B cell (primary cell): ENCODE data around the gene TUBA3D. TPM values are rescaled to one million over a fixed set of nuclear protein-coding genes. Genes with fewer than 3 reads are reported as not detected.
"Not testable (repeated sequence)": the region's sequence is repeated elsewhere in the genome, so short reads cannot be mapped to it uniquely, and the experiment has no call there.

Source experiments
- ATAC-seq: fragments of 200-7000 bp; cut with Tn5 transposase; one replicate; pipeline ENCODE4 v1.10.0; 2021; ENCODE audit warnings: low read depth, mild to moderate bottlenecking, moderate number of reproducible peaks, moderate library complexity
- CTCF ChIA-PET: fragments of 350-600 bp; sonication (Branson Sonifier 250); formaldehyde crosslinking; loops from one replicate; lab custom pipeline; 2021; ENCODE audit warnings: antibody characterized with exemption, inconsistent platforms; lab: Charles Lee
- POLR2A ChIA-PET: fragments of 350-600 bp; sonication (Branson Sonifier 250); formaldehyde crosslinking; loops from one replicate; lab custom pipeline; 2021; ENCODE audit warnings: antibody characterized with exemption; lab: Charles Lee
- DNase-seq: peaks from one replicate; pipeline ENCODE4 v3.0.0; 2013
- H2AFZ ChIP-seq: 2 replicates; pipeline ENCODE4 v1.6.1; 2012; ENCODE audit warnings: mild to moderate bottlenecking, low read depth, low read length; ENCODE audit not compliant: insufficient read depth, poor library complexity, severe bottlenecking
- H3K27ac ChIP-seq, 2 donors: 1 replicate in 1 of 2; 2 replicates in 1 of 2; pipeline ENCODE4 v1.5.1; 2012 to 2013; ENCODE audit warnings: low read length in 2 of 2, mild to moderate bottlenecking in 2 of 2, moderate library complexity in 1 of 2
- H3K27me3 ChIP-seq, 4 experiments: fragments of 200-600 bp in 1 of 4; sonication (generic) in 1 of 4; replicated peaks in 1 of 4; 1 replicate in 2 of 4; 2 replicates in 2 of 4; pipeline versions ENCODE4 v1.6.1 to v1.7.0; 2013 to 2016; ENCODE audit warnings: low read length in 3 of 4, mild to moderate bottlenecking in 2 of 4, mixed read lengths in 1 of 4, moderate library complexity in 1 of 4; ENCODE audit not compliant: insufficient read depth in 4 of 4, control insufficient read depth in 3 of 4; ENCODE audit errors: control extremely low read depth in 1 of 4
- H3K36me3 ChIP-seq, 2 experiments: replicated peaks in 1 of 2; 1 replicate in 1 of 2; 2 replicates in 1 of 2; pipeline versions ENCODE4 v1.6.1 to v1.7.1; 2013; ENCODE audit warnings: low read length in 1 of 2; ENCODE audit not compliant: insufficient read depth in 2 of 2, control insufficient read depth in 1 of 2; ENCODE audit errors: control extremely low read depth in 1 of 2, extremely low read depth in 1 of 2
- H3K4me1 ChIP-seq, 2 donors: fragments of 200-600 bp in 1 of 2; sonication (generic) in 1 of 2; 1 replicate in 1 of 2; 2 replicates in 1 of 2; pipeline versions ENCODE4 v1.5.1 to v1.6.1; 2013 to 2017; ENCODE audit warnings: low read length in 2 of 2; ENCODE audit not compliant: control insufficient read depth in 2 of 2, insufficient read depth in 2 of 2
- H3K4me2 ChIP-seq: replicated peaks from 2 replicates; pipeline ENCODE3; 2012; ENCODE audit warnings: mild to moderate bottlenecking, low read depth, low read length; ENCODE audit not compliant: poor library complexity, severe bottlenecking
- H3K4me3 ChIP-seq, 5 experiments: fragments of 200-600 bp in 1 of 5; sonication (generic) in 1 of 5; 1 replicate in 3 of 5; 2 replicates in 2 of 5; pipeline versions ENCODE4 v1.5.1 to v1.7.0; 2011 to 2016; ENCODE audit warnings: low read length in 4 of 5, mild to moderate bottlenecking in 4 of 5, low read depth in 2 of 5, control low read depth in 1 of 5, moderate library complexity in 1 of 5; ENCODE audit not compliant: insufficient read depth in 1 of 5; ENCODE audit errors: control extremely low read depth in 1 of 5, extremely low read depth in 1 of 5
- H3K79me2 ChIP-seq: fragments of 200-600 bp; sonication (generic); one replicate; pipeline ENCODE4 v1.6.0; 2016; ENCODE audit warnings: low read length; ENCODE audit not compliant: control insufficient read depth, insufficient read depth
- H3K9ac ChIP-seq: fragments of 200-600 bp; sonication (generic); 2 replicates; pipeline ENCODE4 v1.6.1; 2017; ENCODE audit warnings: mild to moderate bottlenecking, low read length, moderate library complexity
- H3K9me3 ChIP-seq, 3 donors: one replicate each; pipeline versions ENCODE4 v1.6.1 to v1.7.1; 2013; ENCODE audit warnings: low read length in 2 of 3; ENCODE audit not compliant: control insufficient read depth in 2 of 3, insufficient read depth in 1 of 3; ENCODE audit errors: control extremely low read depth in 1 of 3
- H4K20me1 ChIP-seq: 2 replicates; pipeline ENCODE4 v1.6.0; 2012; ENCODE audit warnings: mild to moderate bottlenecking, low read length; ENCODE audit not compliant: insufficient read depth, control insufficient read depth, poor library complexity, severe bottlenecking
- H3K27ac Mint-ChIP-seq: one replicate; pipeline ENCODE4 v1.8.0; 2021; ENCODE audit warnings: mixed read lengths
- H3K27me3 Mint-ChIP-seq: one replicate; pipeline ENCODE4 v1.8.0; 2021; ENCODE audit warnings: mixed read lengths
- H3K4me1 Mint-ChIP-seq: one replicate; pipeline ENCODE4 v1.8.0; 2021; ENCODE audit warnings: mixed read lengths
- H3K4me3 Mint-ChIP-seq: one replicate; pipeline ENCODE4 v1.8.0; 2021; ENCODE audit warnings: mixed read lengths
- H3K9me3 Mint-ChIP-seq: one replicate; pipeline ENCODE4 v1.8.0; 2022; ENCODE audit warnings: mixed read lengths; ENCODE audit not compliant: insufficient read depth
- WGBS: methylation state at CpG from one replicate; pipeline ENCODE4 v1.1.5; 2013; ENCODE audit warnings: missing lambda C conversion rate; ENCODE audit not compliant: insufficient coverage; 5-methylcytosine and 5-hydroxymethylcytosine counted together
- intact Hi-C: fragments of 100-400 bp; cut with micrococcal nuclease; formaldehyde crosslinking; loops from one replicate; pipeline ENCODE4 v1.10.0; 2022
- polyA plus RNA-seq: library from polyadenylated mRNA; depleted of rRNA; stranded (reverse); fragments of >200 nt; gene quantifications from 2 replicates; pipeline ENCODE4 v1.2.3, GENCODE V29; 2012
- total RNA-seq, 2 donors: library from RNA; stranded (reverse); fragments of 120-200 nt in 1 of 2; gene quantifications; 1 replicate in 1 of 2; 2 replicates in 1 of 2; pipeline versions ENCODE4 v1.2.3 to v1.2.4, GENCODE V29; 2013 to 2022

The TUBA3D gene
- total and polyA plus RNA-seq, 2 donors (not counting 1 experiment from before 2014, with no cell fraction given): not detected

GRCh38 chr2:131531547-131532185 lies 55.7 kb downstream of the TUBA3D start:
- H3K27ac Mint-ChIP-seq, POLR2A ChIA-PET, H3K36me3 ChIP-seq, H3K4me2 ChIP-seq, H4K20me1 ChIP-seq, H3K9ac ChIP-seq, H3K79me2 ChIP-seq, intact Hi-C loops, DNase-seq, H3K4me3 ChIP-seq, H3K9me3 ChIP-seq, H3K27me3 ChIP-seq, H3K4me1 ChIP-seq, H3K9me3 Mint-ChIP-seq, H3K27me3 Mint-ChIP-seq, CTCF ChIA-PET, H3K27ac ChIP-seq, H3K4me3 Mint-ChIP-seq, H2AFZ ChIP-seq, ATAC-seq: not testable (repeated sequence)
- peaks cover 13% of the 10 kb centered on the region for H3K4me1 Mint-ChIP-seq
- no CpG with 5 or more reads among the region's 11 CpGs for WGBS

Other genes with a start within 250 kb of the TUBA3D start
- gene RAB6D, start 112.0 kb upstream of the TUBA3D start, total RNA-seq: not detected in 2 replicates
- not detected in 2 replicates for gene RAB6D, start 112.0 kb upstream of the TUBA3D start, polyA plus RNA-seq
- 72.6 and 76.1 TPM in 2 replicates for gene MZT2A, start 16.3 kb downstream of the TUBA3D start, total RNA-seq
- 53.3 and 58.7 TPM in 2 replicates for gene MZT2A, start 16.3 kb downstream of the TUBA3D start, polyA plus RNA-seq
- 3.1 and 4.1 TPM in 2 replicates for gene CCDC74A, start 51.8 kb downstream of the TUBA3D start, total RNA-seq
- 1.2 TPM in 1 of 2 replicates, not detected in the other for gene CCDC74A, start 51.8 kb downstream of the TUBA3D start, polyA plus RNA-seq